A549 (cell line): ENCODE data around the gene RUVBL2. TPM values are rescaled to one million over a fixed set of nuclear protein-coding genes. Genes with fewer than 3 reads are reported as not detected.
A peak's percentile ranks its signal among the peaks of the same experiment; 100 is the strongest.
"Not testable (repeated sequence)": the region's sequence is repeated elsewhere in the genome, so short reads cannot be mapped to it uniquely, and the experiment has no call there.

Source experiments
- ATAC-seq, 2 experiments: fragments of 200-7000 bp in 1 of 2; fragments of >200 bp in 1 of 2; cut with Nextera tagmentation in 1 of 2; cut with Tn5 transposase in 1 of 2; 3 replicates each; pipeline versions ENCODE4 v1.8.0 to v1.9.1; 2018 to 2020; ENCODE audit warnings: mild to moderate bottlenecking in 1 of 2, moderate library complexity in 1 of 2
- CTCF ChIA-PET: fragments of 300-600 bp; sonication (Branson Sonifier 250); formaldehyde crosslinking; extraction: SDS; loops from one replicate; lab custom pipeline; 2021; ENCODE audit warnings: antibody characterized with exemption, inconsistent platforms; lab: Yijun Ruan, JAX
- POLR2A ChIA-PET: fragments of 350-600 bp; formaldehyde crosslinking; extraction: SDS; loops from one replicate; lab custom pipeline; 2021; ENCODE audit warnings: antibody characterized with exemption, inconsistent platforms; lab: Yijun Ruan, JAX
- DNase-seq, 2 experiments: peaks; one replicate each; pipeline versions ENCODE4 v3.0.0 to v3.0.0-alpha.2; 2011 to 2016; ENCODE audit warnings: low read depth in 1 of 2, low spot score in 1 of 2
- FAIRE-seq: peaks from 2 replicates; lab custom pipeline; 2011; peaks lifted over from hg19 to GRCh38; lab: Jason Lieb, UNC
- H3K27ac ChIP-seq, 2 experiments: fragments of >200 bp; sonication (Bioruptor Twin); formaldehyde crosslinking; 3 replicates each; pipeline ENCODE4 v1.5.1; 2016 to 2017
- H3K4me1 ChIP-seq: fragments of >200 bp; sonication (Bioruptor Twin); formaldehyde crosslinking; 3 replicates; pipeline ENCODE4 v1.6.1; 2016
- H3K4me2 ChIP-seq: fragments of >200 bp; sonication (Bioruptor Twin); formaldehyde crosslinking; 3 replicates; pipeline ENCODE4 v1.6.1; 2016
- H3K4me3 ChIP-seq: fragments of >200 bp; sonication (Bioruptor Twin); formaldehyde crosslinking; 3 replicates; pipeline ENCODE4 v1.5.1; 2016
- H3K9me3 ChIP-seq: fragments of >200 bp; sonication (Bioruptor Twin); formaldehyde crosslinking; 3 replicates; pipeline ENCODE4 v1.6.1; 2016
- EP300 ChIP-seq, 2 experiments: fragments of >200 bp; sonication (Bioruptor Twin); formaldehyde crosslinking; IDR thresholded peaks; 2 replicates in 1 of 2; 3 replicates in 1 of 2; pipeline ENCODE4 v1.6.1; 2016 to 2017
- FOSL2 ChIP-seq, 2 experiments: fragments of 450-650 bp in 1 of 2; fragments of >200 bp in 1 of 2; sonication (Bioruptor Twin) in 1 of 2; formaldehyde crosslinking; IDR thresholded peaks; 2 replicates each; pipeline versions ENCODE4 v1.5.0 to v1.6.1; 2016 to 2020; ENCODE audit warnings: mild to moderate bottlenecking in 1 of 2, moderate library complexity in 1 of 2
- GATA3 ChIP-seq: IDR thresholded peaks from 2 replicates; pipeline ENCODE4 v1.6.1; 2012; ENCODE audit warnings: borderline replicate concordance
- JUN ChIP-seq, 2 experiments: fragments of >200 bp; sonication (Bioruptor Twin); formaldehyde crosslinking; IDR thresholded peaks; 2 replicates in 1 of 2; 3 replicates in 1 of 2; pipeline ENCODE4 v1.6.1; 2016 to 2017
- JUNB ChIP-seq: fragments of >200 bp; sonication (Bioruptor Twin); formaldehyde crosslinking; IDR thresholded peaks from 2 replicates; pipeline ENCODE4 v1.6.1; 2016
- RAD21 ChIP-seq, 2 experiments: fragments of >200 bp in 1 of 2; sonication (Bioruptor Twin) in 1 of 2; formaldehyde crosslinking in 1 of 2; IDR thresholded peaks in 1 of 2; conservative IDR thresholded peaks in 1 of 2; 2 replicates in 1 of 2; 3 replicates in 1 of 2; pipeline ENCODE4 v1.6.1; 2012 to 2018; ENCODE audit warnings: inconsistent platforms in 1 of 2
- WGBS: methylation state at CpG from one replicate; pipeline ENCODE4 v1.1.6; 2017; ENCODE audit errors: missing lambda C conversion rate; 5-methylcytosine and 5-hydroxymethylcytosine counted together
- polyA plus RNA-seq, 4 experiments: library from polyadenylated mRNA; depleted of rRNA in 3 of 4; stranded (reverse); fragments of >200 nt; fragmentation: RNase III in 1 of 4; extraction: RNeasy Plus Mini Kit Qiagen cat#74134 plus additional on column Dnase treatment in 1 of 4; gene quantifications; 2 replicates in 3 of 4; 3 replicates in 1 of 4; pipeline ENCODE4 v1.2.3, GENCODE V29; 2011 to 2017
- TF ChIP-seq, protein P1 (sequence below): IDR thresholded peaks from 2 replicates; pipeline ENCODE4 v1.6.1; 2012
- TF ChIP-seq, protein P2 (sequence below): IDR thresholded peaks from 2 replicates; pipeline ENCODE4 v1.6.1; 2012; ENCODE audit warnings: low read depth, borderline replicate concordance
- TF ChIP-seq, protein P3 (sequence below): IDR thresholded peaks from 2 replicates; pipeline ENCODE4 v1.6.1; 2012
- TF ChIP-seq, protein P4 (sequence below): fragments of >200 bp; sonication (Bioruptor Twin); formaldehyde crosslinking; IDR thresholded peaks from 3 replicates; pipeline ENCODE4 v1.6.1; 2016

Gene RUVBL2
- polyA plus RNA-seq, 2 of the 4 experiments (the other 2 are of a cell fraction), result 186 to 225 TPM

DNA sequence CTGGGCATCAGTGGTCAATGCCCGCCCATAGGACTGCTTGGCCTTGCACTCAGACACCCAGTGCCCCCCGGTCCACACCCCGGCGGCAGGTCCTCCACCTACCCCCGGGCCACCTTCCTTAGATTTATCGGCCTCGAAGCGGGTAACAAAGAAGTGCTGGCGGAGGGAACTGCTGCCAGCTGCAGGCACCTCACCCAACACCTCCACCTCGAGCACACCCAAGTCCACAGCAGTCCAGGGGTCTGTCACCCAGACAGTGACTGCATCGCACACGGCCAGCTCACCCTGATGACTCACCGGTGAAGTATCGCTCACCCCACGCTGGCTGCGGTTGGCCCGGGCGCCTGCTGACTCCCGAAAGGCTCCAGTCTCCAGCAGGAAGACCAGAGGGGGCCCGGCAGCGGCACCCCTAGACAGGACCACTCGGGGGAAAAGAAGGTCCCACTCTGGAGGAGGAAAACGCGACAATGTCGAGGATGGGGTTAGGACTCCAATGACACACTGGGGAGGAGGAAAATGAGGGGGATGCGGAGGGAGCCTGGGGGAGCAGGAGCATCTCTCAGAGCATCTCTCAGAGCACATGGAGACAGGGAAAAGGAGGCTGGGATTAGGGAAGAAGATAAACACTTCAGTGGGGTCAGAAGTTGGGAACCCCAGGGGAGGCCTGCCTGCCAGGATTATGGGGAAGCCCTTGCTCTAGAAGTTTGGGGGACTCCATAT is 45.0 kb downstream of the RUVBL2 start:
- Histone ChIP-seq H3K27ac (peak overlapping the region; percentile 78 to 82), H3K4me2 (peak overlapping the region; percentile 73), H3K4me1 (peaks cover 32% of the 10 kb centered on the region)
- FAIRE-seq, POLR2A ChIA-PET, H3K4me3 ChIP-seq, H3K9me3 ChIP-seq: not testable (repeated sequence)
- TF ChIP-seq JUN (IDR thresholded peaks at IDR 0.05) (peak in 1 of 2 experiments; percentile 49; a peak in 2 of 5 replicates), EP300 (IDR thresholded peaks at IDR 0.05) (peak in 1 of 2 experiments; percentile 18; a peak in 1 of 5 replicates), JUNB (peak; percentile 70), GATA3 (peak; percentile 63; the same call in 1 of the 2 replicates), FOSL2 (IDR thresholded peaks at IDR 0.05) (peak; percentile 80), FOSL2 (CRISPR knock-in tag; IDR thresholded peaks at IDR 0.05) (peak; percentile 98), RAD21 (conservative IDR thresholded peaks at IDR 0.05 in 1 of 2, IDR thresholded peaks at IDR 0.05 in 1 of 2) (peak in 1 of 2 experiments; percentile 13; a peak in 1 of 5 replicates)
- TF ChIP-seq, protein P1, sequence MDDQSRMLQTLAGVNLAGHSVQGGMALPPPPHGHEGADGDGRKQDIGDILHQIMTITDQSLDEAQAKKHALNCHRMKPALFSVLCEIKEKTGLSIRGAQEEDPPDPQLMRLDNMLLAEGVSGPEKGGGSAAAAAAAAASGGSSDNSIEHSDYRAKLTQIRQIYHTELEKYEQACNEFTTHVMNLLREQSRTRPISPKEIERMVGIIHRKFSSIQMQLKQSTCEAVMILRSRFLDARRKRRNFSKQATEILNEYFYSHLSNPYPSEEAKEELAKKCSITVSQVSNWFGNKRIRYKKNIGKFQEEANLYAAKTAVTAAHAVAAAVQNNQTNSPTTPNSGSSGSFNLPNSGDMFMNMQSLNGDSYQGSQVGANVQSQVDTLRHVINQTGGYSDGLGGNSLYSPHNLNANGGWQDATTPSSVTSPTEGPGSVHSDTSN, result peak; percentile 22; the same call in 1 of the 2 replicates
- TF ChIP-seq, protein P2, sequence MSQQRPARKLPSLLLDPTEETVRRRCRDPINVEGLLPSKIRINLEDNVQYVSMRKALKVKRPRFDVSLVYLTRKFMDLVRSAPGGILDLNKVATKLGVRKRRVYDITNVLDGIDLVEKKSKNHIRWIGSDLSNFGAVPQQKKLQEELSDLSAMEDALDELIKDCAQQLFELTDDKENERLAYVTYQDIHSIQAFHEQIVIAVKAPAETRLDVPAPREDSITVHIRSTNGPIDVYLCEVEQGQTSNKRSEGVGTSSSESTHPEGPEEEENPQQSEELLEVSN, result peak; percentile 84; the same call in 1 of the 2 replicates
- TF ChIP-seq, protein P3, sequence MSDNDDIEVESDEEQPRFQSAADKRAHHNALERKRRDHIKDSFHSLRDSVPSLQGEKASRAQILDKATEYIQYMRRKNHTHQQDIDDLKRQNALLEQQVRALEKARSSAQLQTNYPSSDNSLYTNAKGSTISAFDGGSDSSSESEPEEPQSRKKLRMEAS, result peak; percentile 86
- ATAC-seq, result peak; percentile 88 to 97
- CTCF ChIA-PET, result interaction anchor here (1.6 to 2.4 kb wide), 3 partner anchors 19 to 41 kb away, joined by 3 to 9 read pairs (median 3); a partner anchor contains a TSS
- 14% methylated on average over 23 of the region's 26 CpGs for WGBS
- peak; percentile 68 to 85 for DNase-seq

DNA sequence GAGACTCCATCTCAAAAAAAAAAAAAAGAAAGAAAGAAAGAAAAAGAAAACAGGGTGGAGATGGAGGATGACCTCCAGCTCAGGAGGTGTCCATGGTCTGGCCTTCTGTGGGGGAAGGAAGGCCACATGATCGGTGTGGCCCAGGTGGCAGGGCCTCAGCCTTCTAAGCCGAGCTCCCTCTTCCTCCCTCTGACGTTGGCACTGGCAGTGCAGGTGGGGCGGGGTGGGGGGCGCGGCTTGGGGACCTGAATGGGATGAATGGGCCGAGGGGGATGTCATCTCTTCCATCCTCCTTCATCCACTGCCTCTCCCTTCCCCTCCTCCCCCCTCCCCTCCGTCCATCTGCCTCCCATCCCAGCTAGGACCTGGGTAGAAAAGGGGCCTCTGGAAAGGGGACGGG is 46.0 kb downstream of the RUVBL2 start:
- H3K9me3 ChIP-seq, POLR2A ChIA-PET, FAIRE-seq, H3K4me3 ChIP-seq, DNase-seq, H3K4me2 ChIP-seq: not testable (repeated sequence)
- Histone ChIP-seq H3K4me1 (peaks cover 32% of the 10 kb centered on the region), H3K27ac (peak overlapping the region; percentile 78 to 82)
- CTCF ChIA-PET, result interaction anchor here (0.9 to 2.4 kb wide), 3 partner anchors 16 to 42 kb away, joined by 3 to 9 read pairs (median 3); a partner anchor contains a TSS
- 78% methylated on average over 9 of the region's 9 CpGs for WGBS
- ATAC-seq, result peak in 1 of 2 experiments; percentile 8; a peak in 2 of 6 replicates

DNA sequence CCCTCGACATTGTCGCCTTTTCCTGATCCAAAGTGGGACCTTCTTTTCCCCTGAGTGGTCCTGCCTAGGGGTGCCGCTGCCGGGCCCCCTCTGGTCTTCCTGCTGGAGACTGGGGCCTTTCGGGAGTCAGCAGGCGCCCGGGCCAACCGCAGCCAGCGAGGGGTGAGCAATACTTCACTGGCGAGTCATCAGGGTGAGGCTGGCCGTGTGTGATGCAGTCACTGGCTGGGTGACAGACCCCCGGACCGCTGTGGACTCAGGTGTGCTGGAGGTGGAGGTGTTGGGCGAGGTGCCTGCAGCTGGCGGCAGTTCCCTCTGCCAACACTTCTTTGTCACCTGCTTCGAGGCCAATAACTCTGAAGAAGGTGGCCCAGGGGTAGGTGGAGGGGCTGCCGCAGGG is 48.5 kb downstream of the RUVBL2 start:
- Histone ChIP-seq H3K9me3 (no peaks in the 10 kb centered on the region), H3K4me2 (peak overlapping the region; percentile 24; the same call in 2 of the 3 replicates), H3K27ac (peak overlapping the region; percentile 21 to 65; a peak in 4 of 6 replicates), H3K4me3 (no peak overlapping the region), H3K4me1 (peaks cover 32% of the 10 kb centered on the region)
- TF ChIP-seq, protein P4, sequence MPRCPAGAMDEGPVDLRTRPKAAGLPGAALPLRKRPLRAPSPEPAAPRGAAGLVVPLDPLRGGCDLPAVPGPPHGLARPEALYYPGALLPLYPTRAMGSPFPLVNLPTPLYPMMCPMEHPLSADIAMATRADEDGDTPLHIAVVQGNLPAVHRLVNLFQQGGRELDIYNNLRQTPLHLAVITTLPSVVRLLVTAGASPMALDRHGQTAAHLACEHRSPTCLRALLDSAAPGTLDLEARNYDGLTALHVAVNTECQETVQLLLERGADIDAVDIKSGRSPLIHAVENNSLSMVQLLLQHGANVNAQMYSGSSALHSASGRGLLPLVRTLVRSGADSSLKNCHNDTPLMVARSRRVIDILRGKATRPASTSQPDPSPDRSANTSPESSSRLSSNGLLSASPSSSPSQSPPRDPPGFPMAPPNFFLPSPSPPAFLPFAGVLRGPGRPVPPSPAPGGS, result no peak
- no peak for TF ChIP-seq FOSL2 (IDR thresholded peaks at IDR 0.05)
- TF ChIP-seq FOSL2 (CRISPR knock-in tag; IDR thresholded peaks at IDR 0.05), result peak; percentile 31; the same call in 1 of the 2 replicates
- CTCF ChIA-PET, result no interaction called here
- peak in 1 of 2 experiments; percentile 35 for DNase-seq
- WGBS, result 38% methylated on average over 17 of the region's 17 CpGs
- FAIRE-seq, result no peak
- POLR2A ChIA-PET, result no interaction called here
- ATAC-seq, result 0 out of 6 replicates have a peak, but pooled peaks of 1 of the 2 experiments have one; percentile 20

DNA sequence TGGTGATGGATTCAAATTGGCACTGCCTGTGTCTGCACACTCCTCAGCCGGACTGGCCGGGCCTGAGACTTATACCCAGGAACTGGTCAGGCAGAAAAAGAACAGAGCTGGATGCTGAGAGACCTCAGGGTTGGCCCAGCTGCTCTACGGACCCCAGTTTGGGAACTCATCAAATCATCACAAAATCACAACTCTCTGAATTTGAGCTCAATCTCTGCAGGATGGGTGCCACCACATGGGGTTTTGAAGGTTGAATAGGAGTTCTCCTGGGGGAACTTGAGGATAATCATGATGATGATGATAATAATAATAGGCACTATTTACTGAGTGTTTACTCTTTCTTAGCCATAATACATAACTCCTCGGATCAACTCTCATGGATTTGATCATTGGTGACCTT is 49.0 kb downstream of the RUVBL2 start:
- Histone ChIP-seq H3K4me2 (peak overlapping the region; percentile 24; the same call in 1 of the 3 replicates), H3K4me1 (peaks cover 32% of the 10 kb centered on the region), H3K27ac (peak overlapping the region in 1 of 2 experiments; percentile 65; a peak in 3 of 6 replicates)
- POLR2A ChIA-PET, H3K4me3 ChIP-seq, FAIRE-seq, H3K9me3 ChIP-seq, ATAC-seq, CTCF ChIA-PET, DNase-seq: not testable (repeated sequence)
- WGBS, result 70% methylated on average over 1 of the region's 4 CpGs

DNA sequence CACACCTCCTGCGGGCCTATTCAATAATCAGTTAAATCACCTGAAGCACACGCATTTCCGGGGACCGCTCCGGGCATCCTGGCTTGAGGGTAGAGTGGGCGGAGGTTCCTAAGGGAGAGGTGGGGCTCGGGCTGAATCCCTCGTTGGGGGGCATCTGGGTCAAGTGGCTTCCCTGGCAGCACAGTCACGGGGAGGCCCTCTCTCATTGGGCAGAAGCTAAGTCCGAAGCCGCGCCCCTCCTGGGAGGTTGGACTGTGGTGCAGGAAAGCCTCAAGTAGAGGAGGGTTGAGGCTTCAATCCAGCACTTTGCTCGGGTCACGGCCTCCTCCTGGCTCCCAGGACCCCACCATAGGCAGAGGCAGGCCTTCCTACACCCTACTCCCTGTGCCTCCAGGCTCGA is 49.9 kb downstream of the RUVBL2 start, which contains the start of gene CGB5:
TSS of gene CGB5 (plus strand) at position 301 of the 400 bp plus-strand sequence. CDS start 362 bp downstream, outside the sequence.
- H3K4me1 ChIP-seq, result peaks cover 26% of the 10 kb centered on the region
- ATAC-seq, result 0 out of 6 replicates have a peak, but pooled peaks of 1 of the 2 experiments have one; percentile 28
- POLR2A ChIA-PET, H3K4me2 ChIP-seq, DNase-seq, CTCF ChIA-PET, H3K4me3 ChIP-seq, FAIRE-seq, H3K27ac ChIP-seq, H3K9me3 ChIP-seq: not testable (repeated sequence)
- 80% methylated on average over 14 of the region's 15 CpGs for WGBS

DNA sequence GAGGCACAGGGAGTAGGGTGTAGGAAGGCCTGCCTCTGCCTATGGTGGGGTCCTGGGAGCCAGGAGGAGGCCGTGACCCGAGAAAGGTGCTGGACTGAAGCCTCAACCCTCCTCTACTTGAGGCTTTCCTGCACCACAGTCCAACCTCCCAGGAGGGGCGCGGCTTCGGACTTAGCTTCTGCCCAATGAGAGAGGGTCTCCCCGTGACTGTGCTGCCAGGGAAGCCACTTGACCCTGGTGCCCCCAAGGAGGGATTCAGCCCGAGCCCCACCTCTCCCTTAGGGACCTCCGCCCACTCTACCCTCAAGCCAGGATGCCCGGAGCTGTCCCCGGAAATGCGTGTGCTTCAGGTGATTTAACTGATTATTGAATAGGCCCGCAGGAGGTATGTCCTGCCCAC is 55.3 kb downstream of the RUVBL2 start, which contains the start of gene CGB8:
TSS of gene CGB8 (minus strand) at position 101 of the 400 bp plus-strand sequence. CDS start 372 bp downstream, outside the sequence.
- H3K4me2 ChIP-seq, POLR2A ChIA-PET, ATAC-seq, H3K9me3 ChIP-seq, H3K4me3 ChIP-seq, FAIRE-seq, CTCF ChIA-PET, H3K4me1 ChIP-seq, DNase-seq: not testable (repeated sequence)
- H3K27ac ChIP-seq, result peak within 1 kb of the TSS in 1 of 2 experiments; percentile 41; a peak in 2 of 6 replicates
- WGBS, result 83% methylated on average over 12 of the region's 12 CpGs

DNA sequence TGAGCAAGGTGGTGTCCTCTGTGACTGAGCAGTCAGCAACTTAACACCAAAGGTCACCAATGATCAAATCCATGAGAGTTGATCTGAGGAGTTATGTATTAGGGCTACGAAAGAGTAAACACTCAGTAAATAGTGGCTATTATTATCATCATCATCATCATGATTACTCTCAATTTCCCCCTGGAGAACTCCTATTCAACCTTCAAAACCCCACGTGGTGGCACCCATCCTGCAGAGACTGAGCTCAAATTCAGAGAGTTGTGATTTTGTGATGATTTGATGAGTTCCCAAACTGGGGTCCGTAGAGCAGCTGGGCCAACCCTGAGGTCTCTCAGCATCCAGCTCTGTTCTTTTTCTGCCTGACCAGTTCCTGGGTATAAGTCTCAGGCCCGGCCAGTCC is 56.1 kb downstream of the RUVBL2 start:
- H3K27ac ChIP-seq, result peak overlapping the region in 1 of 2 experiments; percentile 85; a peak in 2 of 6 replicates
- DNase-seq, H3K4me3 ChIP-seq, ATAC-seq, H3K4me1 ChIP-seq, CTCF ChIA-PET, FAIRE-seq, H3K9me3 ChIP-seq, POLR2A ChIA-PET: not testable (repeated sequence)
- peak overlapping the region; percentile 57; the same call in 1 of the 3 replicates for H3K4me2 ChIP-seq
- 91% methylated on average over 3 of the region's 4 CpGs for WGBS
